NCI-H345 (cell line): Measurements from ENCODE around the gene GBP6.
"Not testable (repeated sequence)": the region's sequence is repeated elsewhere in the genome, so short reads cannot be mapped to it uniquely, and the experiment has no call there.

Experiments used
- DNase-seq: peaks from one replicate; lab custom pipeline; 2025; lab: John Stamatoyannopoulos, UW

The GBP6 gene

DNA sequence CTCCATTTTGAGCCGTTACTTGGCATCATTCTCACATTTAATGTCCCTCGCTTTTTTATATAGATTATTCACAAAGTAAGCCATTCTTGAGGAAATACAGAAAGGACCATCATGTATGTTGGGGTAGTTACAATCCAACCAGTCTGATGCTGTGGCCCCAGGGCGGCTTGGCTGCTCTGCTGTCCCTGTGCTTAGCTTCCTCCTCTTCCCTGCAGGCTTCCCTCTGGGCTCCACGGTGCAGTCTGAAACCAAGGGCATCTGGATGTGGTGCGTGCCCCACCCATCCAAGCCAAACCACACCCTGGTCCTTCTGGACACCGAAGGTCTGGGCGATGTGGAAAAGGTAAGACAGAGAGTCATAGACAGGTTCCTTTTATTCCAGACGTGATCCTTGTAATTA lies 5.5 kb downstream of the GBP6 start:
- no peak for DNase-seq

DNA sequence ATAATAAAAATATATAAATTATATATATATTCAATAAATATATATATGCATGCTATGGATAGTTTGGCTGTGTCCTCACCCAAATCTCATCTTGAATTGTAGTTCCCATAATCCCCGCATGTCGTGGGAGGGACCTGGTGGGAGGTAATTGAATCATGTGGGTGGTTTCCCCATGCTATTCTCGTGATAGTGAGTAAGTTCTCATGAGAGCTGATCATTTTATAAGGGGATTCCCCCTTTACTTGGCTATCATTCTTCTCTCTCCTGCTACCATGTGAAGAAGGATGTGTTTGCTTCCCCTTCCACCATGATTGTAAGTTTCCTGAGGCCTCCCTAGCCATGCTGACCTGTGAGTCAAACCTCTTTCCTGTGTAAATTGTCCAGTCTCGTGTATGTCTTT lies 10.0 kb downstream of the GBP6 start:
- DNase-seq = not testable (repeated sequence)

DNA sequence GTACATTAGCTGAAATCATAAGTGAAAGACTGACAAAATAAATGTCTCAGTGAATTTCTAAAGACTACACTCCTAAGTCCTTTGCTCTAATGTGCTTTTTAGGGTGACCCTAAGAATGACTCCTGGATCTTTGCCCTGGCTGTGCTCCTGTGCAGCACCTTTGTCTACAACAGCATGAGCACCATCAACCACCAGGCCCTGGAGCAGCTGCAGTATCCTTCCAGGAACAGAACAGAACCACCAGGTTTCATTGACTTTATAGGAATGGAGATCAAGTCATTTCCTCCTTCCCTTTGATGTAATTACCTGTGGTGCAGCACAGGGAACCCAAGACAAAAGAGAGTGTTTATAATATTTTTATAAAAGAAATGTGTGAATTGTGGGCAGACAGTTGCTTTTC lies 14.1 kb downstream of the GBP6 start:
- DNase-seq = no peak

DNA sequence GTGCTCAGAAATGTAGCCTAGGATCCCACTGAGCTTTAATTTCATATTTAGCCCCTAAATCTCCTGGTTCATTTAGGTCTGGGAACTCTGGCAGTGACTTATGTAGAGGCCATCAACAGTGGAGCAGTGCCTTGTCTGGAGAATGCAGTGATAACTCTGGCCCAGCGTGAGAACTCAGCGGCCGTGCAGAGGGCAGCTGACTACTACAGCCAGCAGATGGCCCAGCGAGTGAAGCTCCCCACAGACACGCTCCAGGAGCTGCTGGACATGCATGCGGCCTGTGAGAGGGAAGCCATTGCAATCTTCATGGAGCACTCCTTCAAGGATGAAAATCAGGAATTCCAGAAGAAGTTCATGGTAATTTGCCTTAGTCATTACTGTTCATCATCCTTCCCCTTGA lies 17.8 kb downstream of the GBP6 start:
- DNase-seq = no peak

DNA sequence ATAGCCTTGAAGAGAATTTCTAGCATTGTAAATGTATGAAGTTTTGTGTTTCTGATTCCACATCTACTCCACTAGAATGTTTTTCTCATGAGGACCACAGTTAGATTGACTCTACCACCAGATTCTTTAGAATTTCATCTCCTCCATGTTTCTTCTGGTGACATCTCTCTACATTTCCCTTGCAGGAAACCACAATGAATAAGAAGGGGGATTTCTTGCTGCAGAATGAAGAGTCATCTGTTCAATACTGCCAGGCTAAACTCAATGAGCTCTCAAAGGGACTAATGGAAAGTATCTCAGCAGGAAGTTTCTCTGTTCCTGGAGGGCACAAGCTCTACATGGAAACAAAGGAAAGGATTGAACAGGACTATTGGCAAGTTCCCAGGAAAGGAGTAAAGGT lies 18.6 kb downstream of the GBP6 start:
- DNase-seq = peak; percentile 27

DNA sequence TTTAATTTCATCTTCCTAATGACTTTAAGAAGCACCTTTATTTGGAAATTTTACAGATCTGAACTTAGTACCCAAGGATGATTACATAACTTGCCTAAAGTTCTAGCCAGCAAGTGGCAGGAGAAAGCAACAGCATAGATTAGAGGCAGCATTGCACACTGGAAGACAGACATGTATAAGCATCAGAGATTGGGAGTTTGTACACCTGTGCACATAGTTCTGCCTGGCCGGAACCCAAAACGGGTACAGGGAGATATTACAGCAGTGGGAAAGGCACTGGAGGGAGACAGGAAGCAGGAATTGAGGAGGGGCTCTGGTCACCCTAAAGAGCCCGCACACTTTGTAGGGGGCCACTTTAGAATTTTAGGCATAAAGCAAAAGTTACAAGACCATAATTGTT lies 19.3 kb downstream of the GBP6 start:
- DNase-seq = no peak

DNA sequence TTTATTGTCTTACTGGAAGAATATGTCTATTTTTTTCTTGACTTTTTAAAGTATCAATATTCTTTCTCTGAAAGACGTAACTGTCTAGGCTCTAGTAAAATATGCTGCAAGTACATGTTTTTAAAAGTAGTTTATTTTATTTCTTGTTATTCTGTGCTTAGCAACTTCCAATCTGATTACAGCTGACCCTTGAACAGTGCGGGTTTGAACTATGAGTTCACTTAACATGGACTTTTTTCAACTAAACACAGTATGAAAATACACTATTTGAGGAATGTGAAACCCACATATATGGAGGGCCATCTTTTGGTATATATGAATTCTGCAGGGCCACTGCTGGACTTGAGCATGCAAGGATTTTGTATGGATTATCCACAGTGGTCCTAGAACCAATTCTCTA lies 26.8 kb downstream of the GBP6 start:
- no peak for DNase-seq

DNA sequence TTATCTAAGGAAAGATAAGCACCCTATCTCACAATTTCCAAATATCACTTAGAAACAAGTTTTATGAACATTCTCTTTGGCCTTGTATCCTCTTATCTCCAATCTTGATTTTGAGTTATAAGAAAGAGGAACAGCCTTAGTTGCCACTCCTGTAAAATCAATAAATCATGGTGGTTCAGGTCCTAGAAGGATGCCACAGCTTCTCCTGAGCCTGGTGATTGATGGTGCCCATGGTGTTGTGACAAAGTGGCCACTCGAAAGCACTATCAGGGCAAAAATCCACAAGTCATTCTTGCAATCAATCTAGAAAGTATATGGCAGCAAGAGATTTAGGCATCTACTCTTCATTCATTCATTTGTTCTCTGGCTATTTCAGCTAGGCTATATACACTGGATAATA lies 27.8 kb downstream of the GBP6 start:
- no peak for DNase-seq

DNA sequence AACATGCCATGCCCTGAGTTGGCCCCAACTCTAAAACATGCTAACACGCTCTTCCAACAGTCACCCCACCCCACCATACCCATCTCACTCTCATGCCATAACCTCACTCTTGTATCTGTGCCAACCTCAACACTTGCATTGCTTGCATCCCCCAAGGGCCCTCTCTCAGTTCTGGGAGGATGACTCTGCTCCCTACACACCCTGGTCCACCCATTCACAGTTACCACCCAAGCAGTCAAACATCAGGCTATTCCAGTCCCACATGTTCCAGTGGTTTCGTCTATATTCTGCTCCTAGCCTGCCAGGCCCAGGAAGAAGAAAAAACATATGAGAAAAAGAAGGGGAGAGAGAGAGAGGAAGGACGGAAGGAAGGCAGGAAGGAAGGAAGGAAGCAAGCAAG lies 31.0 kb downstream of the GBP6 start:
- no peak for DNase-seq

DNA sequence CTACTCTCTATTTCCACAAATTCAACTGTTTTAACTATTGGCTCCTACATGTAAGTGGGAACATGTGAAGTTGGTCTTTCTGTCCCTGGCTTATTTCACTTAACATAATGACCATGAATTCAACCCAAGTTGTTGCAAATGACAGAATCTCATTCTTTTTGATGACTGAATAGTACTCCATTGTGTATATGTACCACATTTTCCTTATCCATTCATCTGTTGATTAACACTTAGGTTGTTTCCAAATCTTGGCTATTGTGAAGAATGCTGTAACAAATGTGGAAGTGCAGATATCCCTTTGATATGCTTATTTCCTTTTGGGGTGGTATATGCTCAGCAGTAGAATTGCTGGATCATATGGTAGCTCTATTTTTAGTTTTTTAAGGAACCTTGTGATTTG lies 33.0 kb downstream of the GBP6 start:
- no peak for DNase-seq

DNA sequence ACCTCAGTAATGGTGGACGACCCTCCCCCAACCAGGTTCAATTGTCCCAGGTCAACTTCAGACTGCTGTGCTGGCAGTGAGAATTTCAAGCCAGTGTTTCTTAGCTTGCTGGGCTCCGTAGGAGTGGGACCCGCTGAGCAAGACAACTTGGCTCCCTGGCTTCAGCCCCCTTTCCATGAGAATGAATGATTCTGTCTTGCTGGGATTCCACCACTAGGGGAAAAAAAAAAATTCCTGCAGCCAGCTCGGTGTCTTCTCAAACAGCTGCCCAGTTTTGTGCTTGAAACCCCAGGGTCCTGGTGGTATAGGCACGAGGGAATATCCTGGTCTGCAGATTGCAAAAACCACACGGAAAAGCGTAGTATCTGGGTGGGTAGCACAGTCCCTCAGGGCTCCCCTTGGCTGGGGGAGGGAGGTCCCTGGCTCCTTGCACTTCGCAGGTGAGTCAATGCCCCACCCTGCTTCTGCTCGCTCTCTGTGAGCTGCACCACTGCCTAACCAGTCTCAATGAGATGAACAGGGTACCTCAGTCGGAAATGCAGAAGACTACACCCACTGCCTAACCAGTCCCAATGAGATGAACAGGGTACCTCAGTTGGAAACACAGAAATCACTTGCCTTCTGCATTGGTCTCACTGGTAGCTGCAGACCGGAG lies 41.5 kb downstream of the GBP6 start:
- no peak for DNase-seq

DNA sequence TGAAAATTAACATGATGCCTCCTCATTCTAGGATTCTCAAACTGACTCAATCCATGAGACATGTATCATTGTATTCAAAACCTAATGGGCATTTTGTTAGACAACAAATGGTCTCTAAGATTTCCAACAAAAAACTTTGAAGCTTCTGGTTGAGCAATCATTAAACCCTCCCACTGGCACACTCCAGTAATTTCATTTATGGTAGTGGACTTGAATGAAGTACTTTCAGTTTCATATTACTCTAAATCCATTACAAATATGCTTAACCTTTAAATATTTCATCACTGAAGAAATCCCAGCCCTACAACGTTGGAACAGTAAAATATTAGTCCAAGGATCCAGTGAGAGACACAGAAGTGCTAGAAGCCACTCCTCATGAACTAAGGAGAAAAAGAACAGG lies 43.5 kb downstream of the GBP6 start:
- no peak for DNase-seq

DNA sequence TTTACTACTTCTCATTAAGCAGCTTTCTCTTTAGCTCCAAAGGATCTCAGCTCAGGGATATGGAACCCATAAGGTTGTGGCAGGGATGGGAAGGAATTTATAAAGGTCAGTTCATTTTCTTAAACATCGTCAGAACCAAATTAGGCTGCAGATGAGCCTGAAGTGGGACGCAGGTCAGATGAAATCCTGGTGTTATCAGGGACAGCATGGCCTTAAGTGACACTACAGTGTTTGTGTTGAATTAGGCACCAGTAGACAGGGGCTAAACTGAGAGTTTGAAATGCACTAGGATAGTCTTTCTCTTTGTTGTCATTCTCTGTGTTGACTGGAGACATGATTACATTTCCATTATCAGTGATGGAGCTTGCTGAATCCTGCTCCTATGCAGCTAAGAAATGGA lies 43.9 kb downstream of the GBP6 start:
- not testable (repeated sequence) for DNase-seq

DNA sequence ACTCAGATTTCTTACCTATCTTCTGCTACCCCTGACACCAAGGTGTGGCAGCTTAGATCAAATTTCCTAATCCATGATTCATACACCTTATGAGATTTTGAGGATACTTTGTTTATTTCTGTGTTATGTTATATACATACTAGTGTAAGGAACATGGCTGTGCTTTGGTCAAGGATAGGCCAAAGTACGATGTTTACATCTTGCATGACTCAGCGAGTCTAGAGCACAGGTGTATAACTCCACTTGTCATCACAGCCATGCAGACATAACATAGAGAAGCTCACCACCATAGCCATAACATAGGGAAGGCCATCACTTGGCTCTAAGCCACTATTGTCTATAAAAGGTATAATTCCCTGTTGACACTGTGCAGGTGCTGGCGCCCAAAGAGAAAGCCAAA lies 61.2 kb downstream of the GBP6 start:
- peak; percentile 68 for DNase-seq

DNA sequence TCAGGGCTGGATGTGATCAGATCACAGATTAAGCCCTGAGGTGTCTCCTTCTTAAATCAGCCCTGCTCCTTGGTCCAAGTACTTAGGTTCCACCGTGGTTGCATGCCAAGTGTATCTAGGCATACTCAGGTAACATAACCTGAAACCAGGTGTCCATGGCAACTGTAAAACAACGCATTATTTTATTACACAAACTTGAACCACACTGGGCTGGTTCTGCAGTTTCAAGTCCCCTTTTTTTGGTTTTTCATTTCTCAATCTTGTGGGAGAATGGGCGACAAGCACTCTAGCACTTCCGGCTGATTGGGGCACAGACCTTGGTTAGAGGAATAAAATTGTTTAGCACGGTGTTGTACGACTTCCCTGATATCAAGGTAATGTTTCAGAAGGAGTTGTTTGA lies 65.2 kb downstream of the GBP6 start:
- no peak for DNase-seq

DNA sequence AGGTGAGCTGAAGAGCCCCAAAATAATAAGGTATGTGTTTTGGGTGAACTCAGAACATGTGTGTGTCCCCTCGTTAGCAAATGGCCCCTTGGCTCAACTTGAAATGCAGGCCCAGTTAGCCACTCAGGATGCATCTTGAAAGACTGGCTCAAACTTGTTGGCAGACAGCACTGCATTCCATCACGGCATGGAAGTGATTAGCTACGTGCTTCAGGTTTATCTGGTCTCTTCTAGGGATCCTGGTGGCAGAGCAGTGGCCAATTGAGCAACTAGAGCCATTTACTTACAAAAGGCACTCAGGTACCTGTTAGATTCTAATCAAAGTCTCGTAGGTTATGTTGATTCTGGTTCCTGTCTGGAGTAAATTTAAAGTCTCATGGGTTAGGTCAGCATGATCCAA lies 65.8 kb downstream of the GBP6 start:
- DNase-seq = not testable (repeated sequence)

DNA sequence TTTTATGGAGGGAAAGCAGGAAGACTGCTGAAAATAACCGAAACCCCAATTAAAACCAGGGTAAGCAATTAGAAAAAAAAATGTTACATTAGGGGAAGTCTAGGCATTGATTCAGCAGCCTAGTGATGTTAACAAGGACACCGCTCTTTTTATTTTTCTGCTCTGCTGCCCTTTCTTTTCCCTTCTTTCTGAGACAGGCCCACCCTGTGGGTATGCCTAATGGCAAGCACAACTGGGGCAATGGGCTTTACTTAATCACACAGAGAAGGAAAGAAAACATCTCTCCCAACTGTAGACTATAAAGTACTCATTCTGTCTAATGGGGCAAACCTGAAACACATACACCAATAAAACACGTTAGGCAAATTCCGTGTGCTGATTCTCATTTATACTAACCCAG lies 69.6 kb downstream of the GBP6 start:
- no peak for DNase-seq

DNA sequence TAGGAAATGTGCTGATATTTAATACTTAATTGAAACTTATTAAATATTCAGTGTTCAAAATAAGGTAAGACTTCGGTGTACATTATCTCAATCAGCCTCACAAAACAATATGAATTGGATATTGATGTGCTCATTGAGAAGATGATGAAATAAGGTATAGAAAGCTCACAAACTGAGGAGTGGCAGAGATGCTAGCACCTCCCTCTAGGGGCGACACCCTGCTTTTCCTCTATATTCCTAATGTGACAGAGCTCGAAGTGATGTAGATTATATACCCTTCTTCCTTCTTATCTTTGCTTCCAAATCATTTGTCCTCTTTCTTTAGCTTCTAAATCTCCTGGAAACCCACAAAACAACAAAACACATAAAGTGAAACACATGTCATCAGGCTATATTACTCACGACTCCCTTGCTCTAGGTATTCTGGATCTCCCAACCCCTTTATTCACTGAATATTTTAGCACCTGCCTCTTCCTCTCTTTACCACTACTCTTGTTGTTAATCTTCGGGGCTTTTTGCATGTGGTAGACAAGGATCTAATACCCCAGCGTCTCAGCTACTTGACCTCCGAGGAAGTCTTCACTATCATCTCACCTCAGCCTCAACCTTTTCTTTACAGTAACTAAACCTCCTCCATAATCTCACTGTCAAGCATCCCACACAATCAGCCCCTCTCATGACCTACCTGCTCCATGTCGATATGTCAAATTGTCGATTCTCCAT lies 70.4 kb downstream of the GBP6 start:
- not testable (repeated sequence) for DNase-seq
